Body of pancreas (tissue), 4 donors: ENCODE measurements around the gene TMEM106C. TPM values are rescaled to one million over a fixed set of nuclear protein-coding genes. Genes with fewer than 3 reads are reported as not detected.
A peak's percentile ranks its signal among the peaks of the same experiment; 100 is the strongest.

Experiments used
- ATAC-seq: fragments of 150-250 bp; one replicate; pipeline ENCODE4 v1.9.1; 2016
- DNase-seq, 4 donors: peaks; one replicate each; pipeline ENCODE4 v3.0.0-alpha.2; 2019
- H3K27ac ChIP-seq, 4 donors: fragments of 200-600 bp; sonication (generic); 1 replicate in 3 of 4; 2 replicates in 1 of 4; pipeline versions ENCODE4 v1.5.1 to v1.6.1; 2016 to 2019; ENCODE audit warnings: mild to moderate bottlenecking in 1 of 4, mixed read lengths in 1 of 4, moderate library complexity in 1 of 4
- H3K27me3 ChIP-seq, 2 donors: fragments of 200-600 bp; sonication (generic); one replicate each; pipeline ENCODE4 v1.6.0; 2016; ENCODE audit warnings: mild to moderate bottlenecking in 1 of 2
- H3K36me3 ChIP-seq, 2 donors: fragments of 200-600 bp; sonication (generic); replicated peaks in 1 of 2; 2 replicates each; pipeline ENCODE4 v1.5.1; 2016; ENCODE audit warnings: low read depth in 2 of 2; ENCODE audit not compliant: insufficient read depth in 1 of 2
- H3K4me1 ChIP-seq: fragments of 200-600 bp; sonication (generic); one replicate; pipeline ENCODE4 v1.6.0; 2016
- H3K4me3 ChIP-seq, 2 donors: fragments of 200-600 bp; sonication (generic); 1 replicate in 1 of 2; 2 replicates in 1 of 2; pipeline ENCODE4 v1.5.1; 2016 to 2019
- H3K9me3 ChIP-seq, 3 donors: fragments of 200-600 bp; sonication (generic); 1 replicate in 2 of 3; 2 replicates in 1 of 3; pipeline ENCODE4 v1.5.1; 2016
- POLR2A ChIP-seq, 3 donors: fragments of 450-650 bp; IDR thresholded peaks; one replicate each; pipeline ENCODE4 v1.6.1; 2016; ENCODE audit warnings: antibody characterized with exemption in 3 of 3, mild to moderate bottlenecking in 2 of 3
- WGBS, 2 donors: methylation state at CpG; one replicate each; pipeline ENCODE4 v1.1.5; 2017; 5-methylcytosine and 5-hydroxymethylcytosine counted together
- intact Hi-C: fragments of 100-400 bp; cut with DNase I; formaldehyde crosslinking; loops from one replicate; pipeline ENCODE4 v1.15.1; 2023
- total RNA-seq, 2 donors: library from RNA; depleted of rRNA; stranded (reverse); fragments of >200 nt; gene quantifications; one replicate each; pipeline ENCODE4 v1.1.0, GENCODE V29; 2016
- TF ChIP-seq, protein P1 (sequence below), 7 experiments: fragments of 450-650 bp in 4 of 7; fragments of 200-600 bp in 3 of 7; sonication (generic) in 3 of 7; IDR thresholded peaks; one replicate each; pipeline ENCODE4 v1.5.1; 2016 to 2019; ENCODE audit warnings: antibody characterized with exemption in 7 of 7

Gene TMEM106C, protein sequence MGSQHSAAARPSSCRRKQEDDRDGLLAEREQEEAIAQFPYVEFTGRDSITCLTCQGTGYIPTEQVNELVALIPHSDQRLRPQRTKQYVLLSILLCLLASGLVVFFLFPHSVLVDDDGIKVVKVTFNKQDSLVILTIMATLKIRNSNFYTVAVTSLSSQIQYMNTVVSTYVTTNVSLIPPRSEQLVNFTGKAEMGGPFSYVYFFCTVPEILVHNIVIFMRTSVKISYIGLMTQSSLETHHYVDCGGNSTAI
- 10 to 100 TPM; 38.2 to 47.0 TPM for total RNA-seq

- Histone ChIP-seq H3K27me3 (no peaks in the 10 kb centered on the region), H3K9me3 (no peaks in the 10 kb centered on the region), H3K27ac (peak within 1 kb of the TSS in 3 of 4 donors; percentile 53 to 59 (median 55)), H3K4me3 (peak within 1 kb of the TSS; percentile 64 to 96), H3K36me3 (peaks cover 0 to 2% of the 10 kb centered on the region in 2 donors), H3K4me1 (peaks cover 14% of the 10 kb centered on the region)
- 0 to 1% methylated on average over 24 to 59 of the region's 59 CpGs for WGBS, 2 donors
- DNase-seq: peak; percentile 92 to 94 (median 92)
- intact Hi-C loops: no loop called here
- ATAC-seq: peak; percentile 99
- TF ChIP-seq POLR2A (IDR thresholded peaks at IDR 0.05): peak; percentile 28 to 73 (median 71)
- TF ChIP-seq, protein P1, sequence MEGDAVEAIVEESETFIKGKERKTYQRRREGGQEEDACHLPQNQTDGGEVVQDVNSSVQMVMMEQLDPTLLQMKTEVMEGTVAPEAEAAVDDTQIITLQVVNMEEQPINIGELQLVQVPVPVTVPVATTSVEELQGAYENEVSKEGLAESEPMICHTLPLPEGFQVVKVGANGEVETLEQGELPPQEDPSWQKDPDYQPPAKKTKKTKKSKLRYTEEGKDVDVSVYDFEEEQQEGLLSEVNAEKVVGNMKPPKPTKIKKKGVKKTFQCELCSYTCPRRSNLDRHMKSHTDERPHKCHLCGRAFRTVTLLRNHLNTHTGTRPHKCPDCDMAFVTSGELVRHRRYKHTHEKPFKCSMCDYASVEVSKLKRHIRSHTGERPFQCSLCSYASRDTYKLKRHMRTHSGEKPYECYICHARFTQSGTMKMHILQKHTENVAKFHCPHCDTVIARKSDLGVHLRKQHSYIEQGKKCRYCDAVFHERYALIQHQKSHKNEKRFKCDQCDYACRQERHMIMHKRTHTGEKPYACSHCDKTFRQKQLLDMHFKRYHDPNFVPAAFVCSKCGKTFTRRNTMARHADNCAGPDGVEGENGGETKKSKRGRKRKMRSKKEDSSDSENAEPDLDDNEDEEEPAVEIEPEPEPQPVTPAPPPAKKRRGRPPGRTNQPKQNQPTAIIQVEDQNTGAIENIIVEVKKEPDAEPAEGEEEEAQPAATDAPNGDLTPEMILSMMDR (IDR thresholded peaks at IDR 0.05): peak; percentile 97 to 99 (median 99)
Observed at GRCh38 chr12:47963340-47964040, at the start of gene TMEM106C. TMEM106C (plus strand) TSS chr12:47963596; CDS start chr12:47964237, 641 bp downstream.

- ATAC-seq: no peak
- intact Hi-C loops: no loop called here
- Histone ChIP-seq H3K36me3 (no peaks in the 10 kb centered on the region), H3K4me3 (no peak overlapping the region), H3K27me3 (no peaks in the 10 kb centered on the region), H3K4me1 (no peaks in the 10 kb centered on the region), H3K9me3 (no peaks in the 10 kb centered on the region), H3K27ac (no peak overlapping the region)
- TF ChIP-seq POLR2A (IDR thresholded peaks at IDR 0.05): no peak
- TF ChIP-seq, protein P1 (IDR thresholded peaks at IDR 0.05): no peak
- no peak for DNase-seq
- WGBS, 2 donors: 62 to 68% methylated on average over 6 of the region's 6 CpGs
Observed at GRCh38 chr12:47920913-47921312, 42.5 kb upstream of the TMEM106C start.

- DNase-seq: no peak
- Histone ChIP-seq H3K36me3 (no peaks in the 10 kb centered on the region), H3K4me1 (no peaks in the 10 kb centered on the region), H3K27me3 (no peaks in the 10 kb centered on the region), H3K9me3 (no peaks in the 10 kb centered on the region), H3K4me3 (no peak overlapping the region), H3K27ac (no peak overlapping the region)
- ATAC-seq: no peak
- 55 to 59% methylated on average over 1 of the region's 1 CpG for WGBS, 2 donors
- intact Hi-C loops: no loop called here
- no peak for TF ChIP-seq POLR2A (IDR thresholded peaks at IDR 0.05)
- TF ChIP-seq, protein P1 (IDR thresholded peaks at IDR 0.05): no peak
Observed at GRCh38 chr12:47921907-47922306, 41.5 kb upstream of the TMEM106C start.

DNA sequence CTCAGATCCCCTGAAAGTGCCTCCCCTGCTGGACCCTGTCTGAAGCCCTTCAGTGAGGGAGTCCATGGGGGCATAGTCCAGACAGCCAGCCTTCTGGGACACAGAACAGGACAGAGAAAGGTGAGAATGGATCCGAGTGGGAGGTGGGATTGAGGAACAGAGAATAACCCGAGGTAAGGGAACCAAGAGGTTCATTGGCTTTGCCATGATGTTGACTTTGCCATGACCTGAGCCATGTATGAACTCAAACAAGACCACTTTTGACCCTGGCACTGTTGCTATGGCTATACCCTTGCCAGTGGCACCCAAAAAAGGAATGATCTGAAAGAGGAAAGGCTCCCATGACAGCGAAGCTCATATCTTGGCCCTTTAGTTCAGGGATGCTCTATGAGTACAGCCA is 36.0 kb upstream of the TMEM106C start:
- Histone ChIP-seq H3K36me3 (no peaks in the 10 kb centered on the region), H3K4me1 (no peaks in the 10 kb centered on the region), H3K4me3 (no peak overlapping the region), H3K27me3 (no peaks in the 10 kb centered on the region), H3K27ac (no peak overlapping the region), H3K9me3 (no peaks in the 10 kb centered on the region)
- no peak for ATAC-seq
- no peak for DNase-seq
- intact Hi-C loops: no loop called here
- 67 to 78% methylated on average over 3 of the region's 3 CpGs for WGBS, 2 donors
- TF ChIP-seq, protein P1 (IDR thresholded peaks at IDR 0.05): no peak
- TF ChIP-seq POLR2A (IDR thresholded peaks at IDR 0.05): no peak
